PC-9 (cell line): ENCODE data around the gene PILRA. TPM values are rescaled to one million over a fixed set of nuclear protein-coding genes. Genes with fewer than 3 reads are reported as not detected.
"Not testable (repeated sequence)": the region's sequence is repeated elsewhere in the genome, so short reads cannot be mapped to it uniquely, and the experiment has no call there.

ENCODE experiments used
- BruUV-seq: library from RNA; stranded (reverse); fragments of 400-500 nt; replicated peaks from 2 replicates; lab custom pipeline; 2021; lab: Mats Ljungman, UMichigan
- CTCF ChIA-PET: fragments of 300-600 bp; sonication (Branson Sonifier 250); formaldehyde crosslinking; loops from one replicate; lab custom pipeline; 2022; ENCODE audit warnings: antibody characterized with exemption; lab: Charles Lee
- POLR2A ChIA-PET: fragments of 300-600 bp; sonication (Branson Sonifier 250); formaldehyde crosslinking; loops from one replicate; lab custom pipeline; 2022; ENCODE audit warnings: antibody characterized with exemption; ENCODE audit not compliant: unreplicated experiment; lab: Charles Lee
- DNase-seq, 2 experiments: peaks; one replicate each; pipeline versions ENCODE4 v3.0.0 to v3.0.0-alpha.2; 2015 to 2022; ENCODE audit warnings: mixed read lengths in 1 of 2
- H2AFZ ChIP-seq: fragments of 200-600 bp; sonication (generic); 2 replicates; pipeline ENCODE4 v1.8.1; 2017; ENCODE audit warnings: antibody characterized with exemption
- H3F3A ChIP-seq: fragments of 200-600 bp; sonication (generic); 2 replicates; pipeline ENCODE4 v1.8.1; 2017; ENCODE audit warnings: antibody characterized with exemption, mild to moderate bottlenecking, low read depth; ENCODE audit not compliant: insufficient read depth
- H3K27ac ChIP-seq: fragments of 200-600 bp; sonication (generic); 2 replicates; pipeline ENCODE4 v1.6.1; 2016; ENCODE audit warnings: mixed run types
- H3K27me3 ChIP-seq: fragments of 200-600 bp; sonication (generic); 2 replicates; pipeline ENCODE4 v1.6.1; 2016; ENCODE audit warnings: low read depth, mixed run types; ENCODE audit not compliant: insufficient read depth
- H3K36me3 ChIP-seq: fragments of 200-600 bp; sonication (generic); 2 replicates; pipeline ENCODE4 v1.6.1; 2016; ENCODE audit warnings: low read depth, mixed run types
- H3K4me1 ChIP-seq: fragments of 200-600 bp; sonication (generic); replicated peaks from 2 replicates; pipeline ENCODE4 v1.6.1; 2016; ENCODE audit warnings: mixed run types; ENCODE audit not compliant: insufficient read depth
- H3K4me2 ChIP-seq: fragments of 200-600 bp; sonication (generic); 2 replicates; pipeline ENCODE4 v1.6.1; 2017; ENCODE audit warnings: mixed run types
- H3K4me3 ChIP-seq: fragments of 200-600 bp; sonication (generic); 2 replicates; pipeline ENCODE4 v1.6.1; 2016; ENCODE audit warnings: mixed run types
- H3K79me2 ChIP-seq: fragments of 200-600 bp; sonication (generic); 2 replicates; pipeline ENCODE4 v1.6.1; 2017; ENCODE audit warnings: low read depth, mixed run types
- H3K9me2 ChIP-seq: fragments of 200-600 bp; sonication (generic); 2 replicates; pipeline ENCODE4 v1.8.1; 2017; ENCODE audit warnings: mild to moderate bottlenecking; ENCODE audit not compliant: insufficient read depth
- H3K9me3 ChIP-seq: fragments of 200-600 bp; sonication (generic); 2 replicates; pipeline ENCODE4 v1.8.1; 2016; ENCODE audit warnings: low read depth; ENCODE audit not compliant: insufficient read depth
- H4K20me1 ChIP-seq: fragments of 200-600 bp; sonication (generic); 2 replicates; pipeline ENCODE4 v1.8.1; 2017; ENCODE audit not compliant: insufficient read depth
- EZH2 ChIP-seq: fragments of 200-600 bp; sonication (generic); IDR thresholded peaks from 2 replicates; pipeline ENCODE4 v1.8.0; 2017; ENCODE audit warnings: antibody characterized with exemption, low read depth
- intact Hi-C: fragments of 100-400 bp; cut with micrococcal nuclease; formaldehyde crosslinking; loops from one replicate; pipeline ENCODE4 v1.10.0; 2022; ENCODE audit not compliant: unreplicated experiment
- total RNA-seq: library from RNA; stranded (reverse); gene quantifications from 2 replicates; pipeline ENCODE4 v1.2.3, GENCODE V29; 2021
- TF ChIP-seq, protein P1 (sequence below): fragments of 200-600 bp; sonication (generic); conservative IDR thresholded peaks from 2 replicates; pipeline ENCODE4 v1.6.1; 2017; ENCODE audit warnings: mixed run types, antibody characterized with exemption, mild to moderate bottlenecking, moderate library complexity

PILRA gene
- total RNA-seq, 1 experiment from 2014 or later: 2.8 TPM

DNA sequence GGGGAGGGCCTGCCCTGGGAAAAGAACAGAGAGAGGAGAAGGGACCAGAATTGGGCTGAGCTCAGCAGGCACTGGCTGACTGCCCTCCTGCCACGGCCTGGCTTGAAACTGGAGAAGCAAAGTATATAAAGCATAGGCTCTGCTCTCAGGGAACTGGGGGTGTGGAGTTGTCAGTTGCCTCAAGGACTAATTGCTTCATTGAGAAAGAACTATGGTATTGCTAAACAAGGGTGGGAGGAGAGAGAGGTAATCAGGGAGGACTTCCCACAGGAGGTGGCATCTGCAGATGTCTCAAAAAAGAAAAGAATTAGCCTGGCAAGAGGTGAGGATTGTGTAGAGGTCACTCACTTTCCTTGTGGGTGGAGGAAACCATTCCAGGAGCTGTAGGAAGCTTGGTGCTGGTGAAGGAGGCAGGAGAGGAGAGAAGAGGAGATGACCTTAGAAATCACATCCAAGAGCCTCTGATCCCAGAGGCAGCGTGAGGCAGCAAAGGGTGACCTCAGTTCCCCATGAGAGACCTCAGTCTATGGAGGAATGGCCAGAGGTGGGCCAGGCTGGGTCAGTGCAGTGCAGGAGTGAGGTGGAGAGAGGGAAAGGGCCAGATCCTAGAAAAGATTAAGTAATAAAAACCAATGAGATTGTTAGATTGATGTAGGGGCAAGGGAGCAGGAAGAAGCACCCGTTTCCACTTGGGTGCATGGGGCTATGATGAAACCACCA is 13.0 kb upstream of the PILRA start:
- ChIA-PET POLR2A (no interaction called here), CTCF (no interaction called here)
- Histone ChIP-seq H3K79me2 (no peaks in the 10 kb centered on the region), H3K9me2 (no peaks in the 10 kb centered on the region), H3K4me3 (no peak overlapping the region), H3K27me3 (no peaks in the 10 kb centered on the region), H3K9me3 (no peaks in the 10 kb centered on the region), H3K27ac (no peak overlapping the region), H3F3A (peaks cover 24% of the 10 kb centered on the region), H2AFZ (no peak overlapping the region), H3K4me1 (no peaks in the 10 kb centered on the region), H3K36me3 (peaks cover 30% of the 10 kb centered on the region), H4K20me1 (peaks cover 3% of the 10 kb centered on the region; the same call in 1 of the 2 replicates), H3K4me2 (no peak overlapping the region)
- TF ChIP-seq, protein P1, sequence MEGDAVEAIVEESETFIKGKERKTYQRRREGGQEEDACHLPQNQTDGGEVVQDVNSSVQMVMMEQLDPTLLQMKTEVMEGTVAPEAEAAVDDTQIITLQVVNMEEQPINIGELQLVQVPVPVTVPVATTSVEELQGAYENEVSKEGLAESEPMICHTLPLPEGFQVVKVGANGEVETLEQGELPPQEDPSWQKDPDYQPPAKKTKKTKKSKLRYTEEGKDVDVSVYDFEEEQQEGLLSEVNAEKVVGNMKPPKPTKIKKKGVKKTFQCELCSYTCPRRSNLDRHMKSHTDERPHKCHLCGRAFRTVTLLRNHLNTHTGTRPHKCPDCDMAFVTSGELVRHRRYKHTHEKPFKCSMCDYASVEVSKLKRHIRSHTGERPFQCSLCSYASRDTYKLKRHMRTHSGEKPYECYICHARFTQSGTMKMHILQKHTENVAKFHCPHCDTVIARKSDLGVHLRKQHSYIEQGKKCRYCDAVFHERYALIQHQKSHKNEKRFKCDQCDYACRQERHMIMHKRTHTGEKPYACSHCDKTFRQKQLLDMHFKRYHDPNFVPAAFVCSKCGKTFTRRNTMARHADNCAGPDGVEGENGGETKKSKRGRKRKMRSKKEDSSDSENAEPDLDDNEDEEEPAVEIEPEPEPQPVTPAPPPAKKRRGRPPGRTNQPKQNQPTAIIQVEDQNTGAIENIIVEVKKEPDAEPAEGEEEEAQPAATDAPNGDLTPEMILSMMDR: no peak
- no peak for TF ChIP-seq EZH2
- DNase-seq: no peak
- BruUV-seq: no TSS peak
- intact Hi-C loops: no loop called here

- Histone ChIP-seq H3K9me3 (no peaks in the 10 kb centered on the region), H3K4me1 (no peaks in the 10 kb centered on the region), H3F3A (peaks cover 52% of the 10 kb centered on the region), H3K27ac (no peak overlapping the region), H3K4me2 (no peak overlapping the region), H2AFZ (no peak overlapping the region), H3K36me3 (peaks cover 30% of the 10 kb centered on the region), H3K27me3 (no peaks in the 10 kb centered on the region), H3K9me2 (no peaks in the 10 kb centered on the region), H3K79me2 (no peaks in the 10 kb centered on the region), H4K20me1 (peaks cover 7% of the 10 kb centered on the region), H3K4me3 (no peak overlapping the region)
- no peak for TF ChIP-seq EZH2
- TF ChIP-seq, protein P1: no peak
- intact Hi-C loops: no loop called here
- ChIA-PET POLR2A (no interaction called here), CTCF (no interaction called here)
- BruUV-seq: no TSS peak
- DNase-seq: no peak
Observed at GRCh38 chr7:100363098-100363497, 10.2 kb upstream of the PILRA start.

GRCh38 chr7:100363797-100364196 is 9.5 kb upstream of the PILRA start:
- intact Hi-C loops, BruUV-seq, H3K9me2 ChIP-seq, H3K79me2 ChIP-seq, H3K4me2 ChIP-seq, H3K9me3 ChIP-seq, H2AFZ ChIP-seq, CTCF ChIA-PET, H3K27ac ChIP-seq, H3K4me3 ChIP-seq, POLR2A ChIA-PET, H4K20me1 ChIP-seq, DNase-seq, H3K4me1 ChIP-seq, H3K27me3 ChIP-seq: not testable (repeated sequence)
- peaks cover 30% of the 10 kb centered on the region for H3K36me3 ChIP-seq
- H3F3A ChIP-seq: peaks cover 59% of the 10 kb centered on the region

DNA sequence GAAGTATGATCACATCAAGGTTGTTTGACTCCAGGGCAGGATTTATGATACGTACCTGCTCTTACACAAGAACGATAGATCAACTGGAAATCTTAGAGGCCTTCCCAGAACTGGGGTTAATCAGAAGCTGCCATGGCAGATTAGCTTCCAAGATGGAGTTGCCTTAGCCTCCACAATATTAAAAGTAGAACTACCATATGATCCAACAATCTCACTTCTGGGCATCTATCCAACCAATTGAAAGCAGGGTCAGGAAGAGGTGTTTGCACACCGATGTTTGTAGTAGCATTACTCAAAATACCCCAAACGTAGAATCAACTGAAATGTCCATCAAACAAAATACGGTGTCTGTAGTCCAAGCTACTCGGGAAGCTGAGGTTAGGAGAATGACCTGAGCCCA is 8.8 kb upstream of the PILRA start:
- Histone ChIP-seq H3K9me3 (no peaks in the 10 kb centered on the region), H3K36me3 (peaks cover 30% of the 10 kb centered on the region), H3F3A (peaks cover 62% of the 10 kb centered on the region), H3K79me2 (no peaks in the 10 kb centered on the region), H4K20me1 (peaks cover 9% of the 10 kb centered on the region), H3K9me2 (no peaks in the 10 kb centered on the region), H3K27me3 (no peaks in the 10 kb centered on the region), H3K4me3 (no peak overlapping the region), H3K4me1 (no peaks in the 10 kb centered on the region), H2AFZ (no peak overlapping the region), H3K4me2 (no peak overlapping the region), H3K27ac (no peak overlapping the region)
- TF ChIP-seq, protein P1: no peak
- TF ChIP-seq EZH2: no peak
- ChIA-PET POLR2A (no interaction called here), CTCF (no interaction called here)
- no TSS peak for BruUV-seq
- no peak for DNase-seq
- intact Hi-C loops: no loop called here

- H3K9me2 ChIP-seq, H3K4me1 ChIP-seq, H3K4me2 ChIP-seq, BruUV-seq, H3K27me3 ChIP-seq, H4K20me1 ChIP-seq, H3K79me2 ChIP-seq, DNase-seq, CTCF ChIA-PET, H3K4me3 ChIP-seq, H2AFZ ChIP-seq, H3K9me3 ChIP-seq, H3K27ac ChIP-seq, POLR2A ChIA-PET, intact Hi-C loops: not testable (repeated sequence)
- H3F3A ChIP-seq: peaks cover 53% of the 10 kb centered on the region
- peaks cover 20% of the 10 kb centered on the region for H3K36me3 ChIP-seq
Observed at GRCh38 chr7:100365998-100366367, 7.3 kb upstream of the PILRA start.
